NCI-H774 (cell line): ENCODE data around the gene SOX2.
"Not testable (repeated sequence)": the region's sequence is repeated elsewhere in the genome, so short reads cannot be mapped to it uniquely, and the experiment has no call there.

ENCODE experiments used
- DNase-seq: peaks from one replicate; lab custom pipeline; 2025; lab: John Stamatoyannopoulos, UW

Gene SOX2

GRCh38 chr3:181757694-181758306 lies 46.1 kb downstream of the SOX2 start:
- DNase-seq = peak; percentile 49

- DNase-seq = no peak
These were observed 50.2 kb downstream of the SOX2 start for GRCh38 chr3:181761906-181762305.

- DNase-seq = not testable (repeated sequence)
These were observed 52.3 kb downstream of the SOX2 start for GRCh38 chr3:181764033-181764432.
